B cell (primary cell): ENCODE data around the gene DNAJC6.

ENCODE experiments used
- EZH2 ChIP-seq: IDR thresholded peaks from 2 replicates; pipeline ENCODE4 v1.6.1; 2012; ENCODE audit warnings: borderline replicate concordance, low read depth, mild to moderate bottlenecking, moderate library complexity, low read length; ENCODE audit not compliant: insufficient read depth, poor library complexity, severe bottlenecking
- TF ChIP-seq, protein P1 (sequence below): fragments of 200-600 bp; IDR thresholded peaks from one replicate; pipeline ENCODE4 v1.8.0; 2022; ENCODE audit warnings: antibody characterized with exemption, mild to moderate bottlenecking

DNA sequence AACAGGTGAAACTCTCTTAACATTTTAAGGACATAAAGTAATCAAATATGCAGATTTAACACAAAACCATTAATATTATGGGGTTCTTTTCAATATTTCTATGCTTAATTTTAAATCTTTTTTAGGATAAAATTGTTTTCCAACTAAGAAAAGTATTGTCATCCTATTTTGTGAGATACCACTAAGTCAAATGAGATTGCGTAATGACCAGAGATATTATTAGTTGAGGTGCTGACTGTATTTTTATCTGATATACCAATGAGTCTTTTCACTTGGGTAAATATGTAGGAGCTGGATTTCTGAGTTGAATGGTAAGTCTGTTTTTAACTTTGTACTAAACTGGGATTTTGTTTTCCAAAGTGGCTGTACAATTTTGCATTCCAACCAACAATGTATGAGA is 136.5 kb downstream of the DNAJC6 start:
- no peak for TF ChIP-seq EZH2
- TF ChIP-seq, protein P1, sequence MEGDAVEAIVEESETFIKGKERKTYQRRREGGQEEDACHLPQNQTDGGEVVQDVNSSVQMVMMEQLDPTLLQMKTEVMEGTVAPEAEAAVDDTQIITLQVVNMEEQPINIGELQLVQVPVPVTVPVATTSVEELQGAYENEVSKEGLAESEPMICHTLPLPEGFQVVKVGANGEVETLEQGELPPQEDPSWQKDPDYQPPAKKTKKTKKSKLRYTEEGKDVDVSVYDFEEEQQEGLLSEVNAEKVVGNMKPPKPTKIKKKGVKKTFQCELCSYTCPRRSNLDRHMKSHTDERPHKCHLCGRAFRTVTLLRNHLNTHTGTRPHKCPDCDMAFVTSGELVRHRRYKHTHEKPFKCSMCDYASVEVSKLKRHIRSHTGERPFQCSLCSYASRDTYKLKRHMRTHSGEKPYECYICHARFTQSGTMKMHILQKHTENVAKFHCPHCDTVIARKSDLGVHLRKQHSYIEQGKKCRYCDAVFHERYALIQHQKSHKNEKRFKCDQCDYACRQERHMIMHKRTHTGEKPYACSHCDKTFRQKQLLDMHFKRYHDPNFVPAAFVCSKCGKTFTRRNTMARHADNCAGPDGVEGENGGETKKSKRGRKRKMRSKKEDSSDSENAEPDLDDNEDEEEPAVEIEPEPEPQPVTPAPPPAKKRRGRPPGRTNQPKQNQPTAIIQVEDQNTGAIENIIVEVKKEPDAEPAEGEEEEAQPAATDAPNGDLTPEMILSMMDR, result no peak
